ENCODE measurements around the gene DTNBP1. TPM values are rescaled to one million over a fixed set of nuclear protein-coding genes. Genes with fewer than 3 reads are reported as not detected.

The DTNBP1 gene
- total and polyA plus RNA-seq, 2 of the 8 experiments (the other 6 are each of a cell fraction or from before 2014, with no cell fraction given), result 13.5 to 22.1 TPM

DNA sequence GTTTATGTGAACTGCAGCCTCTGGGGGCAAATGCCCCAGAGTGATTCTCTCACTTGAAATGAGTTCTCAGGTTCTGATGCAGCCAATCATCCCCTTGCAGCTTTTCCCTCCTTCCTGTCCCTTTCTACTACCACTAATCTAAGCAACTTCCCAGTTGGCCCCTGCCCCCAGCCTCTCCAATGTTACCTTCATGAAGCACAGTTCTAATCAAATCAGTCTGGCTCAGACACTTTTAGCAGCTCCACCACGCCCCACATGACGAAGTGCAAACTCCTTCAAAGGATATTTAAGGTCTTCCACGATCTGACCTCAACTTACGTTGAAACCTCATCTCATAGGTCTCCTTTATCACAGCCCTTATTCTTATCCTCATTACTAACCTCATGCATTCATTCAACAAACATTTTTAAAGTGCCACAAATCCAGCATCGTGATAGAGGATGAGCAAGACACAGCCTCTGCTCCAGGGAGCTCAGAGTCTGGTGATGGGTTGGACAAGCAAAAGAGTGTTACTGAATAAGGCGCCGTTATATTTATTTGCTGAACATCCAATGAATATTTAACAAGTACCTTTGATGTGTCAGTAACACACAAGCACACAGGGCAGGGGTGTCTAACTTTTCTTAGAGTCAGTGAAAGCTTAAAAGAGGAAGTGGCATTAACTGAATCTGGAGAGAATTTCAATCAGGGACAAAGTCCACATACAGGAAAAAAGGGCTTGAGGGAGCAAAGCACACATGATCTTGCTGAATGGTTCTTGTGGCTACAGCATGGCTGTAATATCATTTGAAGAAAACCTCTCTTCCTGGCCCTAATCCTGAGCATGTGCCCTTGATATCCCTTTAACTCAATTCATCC is 20.4 kb upstream of the DTNBP1 start:
- Histone ChIP-seq H2BK120ac (replicated peaks; ENCODE audit: low read depth, low read length) (no peak overlapping the region), H2BK12ac (ENCODE audit: low read depth, low read length) (no peak overlapping the region), H2AK5ac (ENCODE audit: low read depth, low read length) (no peak overlapping the region), H4K91ac (replicated peaks; ENCODE audit: insufficient read length, low read length) (no peak overlapping the region), H4K8ac (ENCODE audit: extremely low read depth, insufficient read depth, low read length) (no peak overlapping the region), H4K5ac (ENCODE audit: insufficient read length, low read depth, low read length) (no peak overlapping the region), H3K4me3 (ENCODE audit: extremely low read depth in 1 of 4, insufficient read depth in 2 of 4, low read depth in 3 of 4, low read length in 4 of 4) (no peak overlapping the region), H3K4me1 (replicated peaks in 1 of 4; ENCODE audit: control insufficient read depth in 3 of 4, insufficient read depth in 4 of 4, low read length in 3 of 4) (no peaks in the 10 kb centered on the region), H2AFZ (ENCODE audit: low read length) (no peak overlapping the region), H3K4me2 (ENCODE audit: insufficient read depth in 1 of 2, low read depth in 2 of 2, low read length in 2 of 2) (no peak overlapping the region), H3K79me2 (ENCODE audit: control insufficient read depth in 1 of 2, insufficient read depth in 2 of 2, low read length in 2 of 2) (no peaks in the 10 kb centered on the region), H3K23ac (ENCODE audit: insufficient read length) (no peak overlapping the region), H3K9ac (replicated peaks in 1 of 4; ENCODE audit: extremely low read depth in 1 of 4, low read depth in 3 of 4, low read length in 3 of 4) (no peak overlapping the region), H3K36me3 (ENCODE audit: control insufficient read depth in 2 of 4, insufficient read depth in 4 of 4, low read length in 3 of 4) (no peaks in the 10 kb centered on the region), H3K9me3 (ENCODE audit: insufficient read depth in 2 of 2, low read depth in 1 of 2, low read length in 1 of 2) (peaks cover 0 to 4% of the 10 kb centered on the region in 2 experiments; a peak in 1 of 4 replicates), H2BK5ac (ENCODE audit: low read depth, low read length) (no peak overlapping the region), H2BK15ac (ENCODE audit: low read length) (no peak overlapping the region), H3K23me2 (ENCODE audit: low read depth, low read length) (no peaks in the 10 kb centered on the region; the same call in 1 of the 2 replicates), H4K20me1 (replicated peaks in 1 of 2; ENCODE audit: control insufficient read depth in 1 of 2, insufficient read depth in 2 of 2, low read length in 2 of 2) (no peaks in the 10 kb centered on the region), H3K27me3 (replicated peaks in 1 of 4; ENCODE audit: control insufficient read depth in 3 of 4, extremely low read depth in 1 of 4, insufficient read depth in 3 of 4, low read length in 3 of 4) (no peaks in the 10 kb centered on the region), H3K14ac (ENCODE audit: insufficient read length) (no peak overlapping the region), H3K4ac (replicated peaks; ENCODE audit: insufficient read length, low read depth, low read length) (no peak overlapping the region), H3K18ac (ENCODE audit: extremely low read depth, low read length) (no peak overlapping the region), H3K56ac (replicated peaks; ENCODE audit: insufficient read length, low read depth, low read length) (no peak overlapping the region), H3K79me1 (ENCODE audit: low read depth, low read length) (no peaks in the 10 kb centered on the region), H3K27ac (ENCODE audit: low read depth, low read length) (no peak overlapping the region), H2BK20ac (ENCODE audit: low read length) (no peak overlapping the region)
- CTCF ChIA-PET (ENCODE audit: partially characterized antibody), result interaction anchor here (0.9 to 1.9 kb wide), 6 partner anchors 8 to 547 kb away, joined by 3 to 6 read pairs (median 4); no protein-coding TSS in a partner anchor
- FAIRE-seq (no peak), DNase-seq (ENCODE audit: low read depth in 1 of 2, low spot score in 2 of 2) (no peak)
- TF ChIP-seq KDM1A (IDR thresholded peaks at IDR 0.05; ENCODE audit: borderline replicate concordance, low read length), result no peak
- no peak for TF ChIP-seq TCF12 (IDR thresholded peaks at IDR 0.05; ENCODE audit: low read depth, low read length)
- TF ChIP-seq, protein P1, sequence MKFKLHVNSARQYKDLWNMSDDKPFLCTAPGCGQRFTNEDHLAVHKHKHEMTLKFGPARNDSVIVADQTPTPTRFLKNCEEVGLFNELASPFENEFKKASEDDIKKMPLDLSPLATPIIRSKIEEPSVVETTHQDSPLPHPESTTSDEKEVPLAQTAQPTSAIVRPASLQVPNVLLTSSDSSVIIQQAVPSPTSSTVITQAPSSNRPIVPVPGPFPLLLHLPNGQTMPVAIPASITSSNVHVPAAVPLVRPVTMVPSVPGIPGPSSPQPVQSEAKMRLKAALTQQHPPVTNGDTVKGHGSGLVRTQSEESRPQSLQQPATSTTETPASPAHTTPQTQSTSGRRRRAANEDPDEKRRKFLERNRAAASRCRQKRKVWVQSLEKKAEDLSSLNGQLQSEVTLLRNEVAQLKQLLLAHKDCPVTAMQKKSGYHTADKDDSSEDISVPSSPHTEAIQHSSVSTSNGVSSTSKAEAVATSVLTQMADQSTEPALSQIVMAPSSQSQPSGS (IDR thresholded peaks at IDR 0.05; ENCODE audit: low read length), result no peak
- no peak for TF ChIP-seq JUN (IDR thresholded peaks at IDR 0.05; ENCODE audit: low read depth, low read length)
- no peak for TF ChIP-seq TAF7 (optimal IDR thresholded peaks at IDR 0.05; ENCODE audit: borderline replicate concordance, low read depth, low read length)
- no peak for TF ChIP-seq HDAC6 (IDR thresholded peaks at IDR 0.05; ENCODE audit: low read depth, low read length)
- 93% methylated on average over 7 of the region's 7 CpGs; no CpG with 5 or more reads in 1 of the 2 experiments for WGBS, 2 experiments (ENCODE audit: extremely low coverage in 1 of 2, insufficient coverage in 1 of 2, insufficient read length in 1 of 2, insufficient replicate concordance in 2 of 2, low coverage in 1 of 2, low lambda C conversion rate in 2 of 2, missing lambda C conversion rate in 1 of 2)
- POLR2A ChIA-PET (ENCODE audit: partially characterized antibody), result no interaction called here
